Measurements from ENCODE around the gene SOCS6. TPM values are rescaled to one million over a fixed set of nuclear protein-coding genes. Genes with fewer than 3 reads are reported as not detected.

The SOCS6 gene
- total and polyA plus RNA-seq, 2 of the 13 experiments (the other 11 are each of a cell fraction or from before 2014, with no cell fraction given): 18.6 to 38.3 TPM

- TF ChIP-seq GPN1 (CRISPR knock-in tag; IDR thresholded peaks at IDR 0.05; ENCODE audit: borderline replicate concordance) (no peak), ZNF337 (CRISPR knock-in tag; IDR thresholded peaks at IDR 0.05; ENCODE audit: borderline replicate concordance, low read depth) (0 out of 2 replicates have a peak, but pooled peaks have one; percentile 25), KDM2A (CRISPR knock-in tag; IDR thresholded peaks at IDR 0.05; ENCODE audit: borderline replicate concordance, low read depth) (peak; percentile 36; the same call in 1 of the 2 replicates), ZNF121 (CRISPR knock-in tag; IDR thresholded peaks at IDR 0.05) (no peak), SP4 (CRISPR knock-in tag; IDR thresholded peaks at IDR 0.05) (0 out of 2 replicates have a peak, but pooled peaks have one; percentile 37), ZNF207 (IDR thresholded peaks at IDR 0.05; ENCODE audit: borderline replicate concordance) (no peak), GTF2F1 (IDR thresholded peaks at IDR 0.05; ENCODE audit: low read length) (no peak), IRX3 (CRISPR knock-in tag; IDR thresholded peaks at IDR 0.05; ENCODE audit: borderline replicate concordance, low read depth) (no peak), MXD1 (CRISPR knock-in tag; IDR thresholded peaks at IDR 0.05) (no peak), THAP9 (CRISPR knock-in tag; IDR thresholded peaks at IDR 0.05; ENCODE audit: borderline replicate concordance) (no peak), NFYB (CRISPR knock-in tag; IDR thresholded peaks at IDR 0.05) (peak; percentile 26; the same call in 1 of the 2 replicates), POLR2G (IDR thresholded peaks at IDR 0.05; ENCODE audit: low read depth, low read length) (peak; percentile 49; the same call in 1 of the 2 replicates), ZNF709 (CRISPR knock-in tag; IDR thresholded peaks at IDR 0.05) (no peak), TFAP4 (IDR thresholded peaks at IDR 0.05; ENCODE audit: borderline replicate concordance, low read depth) (peak; percentile 37; the same call in 1 of the 2 replicates), CCDC6 (CRISPR knock-in tag; IDR thresholded peaks at IDR 0.05) (no peak), TRAFD1 (CRISPR knock-in tag; IDR thresholded peaks at IDR 0.05; ENCODE audit: borderline replicate concordance) (no peak), ZSCAN12 (CRISPR knock-in tag; IDR thresholded peaks at IDR 0.05) (no peak), BRCA1 (CRISPR knock-in tag; IDR thresholded peaks at IDR 0.05) (no peak), ZNF33B (CRISPR knock-in tag; IDR thresholded peaks at IDR 0.05) (no peak), ZNF644 (CRISPR knock-in tag; IDR thresholded peaks at IDR 0.05; ENCODE audit: low read depth) (peak; percentile 87), FOXA3 (CRISPR knock-in tag; IDR thresholded peaks at IDR 0.05) (peak; percentile 90), ZNF557 (CRISPR knock-in tag; IDR thresholded peaks at IDR 0.05) (no peak), MAFG (CRISPR knock-in tag; IDR thresholded peaks at IDR 0.05) (no peak), GMEB2 (CRISPR knock-in tag; IDR thresholded peaks at IDR 0.05; ENCODE audit: low read depth) (no peak), NFRKB (IDR thresholded peaks at IDR 0.05) (no peak), HNRNPLL (IDR thresholded peaks at IDR 0.05; ENCODE audit: low read depth, low read length, poor library complexity, severe bottlenecking) (no peak)
These were observed 44.9 kb downstream of the SOCS6 start (continued) for GRCh38 chr18:70333757-70334156.

Measured in HepG2 (cell line).